ENCODE data around the gene SYNPO.

SYNPO gene

DNA sequence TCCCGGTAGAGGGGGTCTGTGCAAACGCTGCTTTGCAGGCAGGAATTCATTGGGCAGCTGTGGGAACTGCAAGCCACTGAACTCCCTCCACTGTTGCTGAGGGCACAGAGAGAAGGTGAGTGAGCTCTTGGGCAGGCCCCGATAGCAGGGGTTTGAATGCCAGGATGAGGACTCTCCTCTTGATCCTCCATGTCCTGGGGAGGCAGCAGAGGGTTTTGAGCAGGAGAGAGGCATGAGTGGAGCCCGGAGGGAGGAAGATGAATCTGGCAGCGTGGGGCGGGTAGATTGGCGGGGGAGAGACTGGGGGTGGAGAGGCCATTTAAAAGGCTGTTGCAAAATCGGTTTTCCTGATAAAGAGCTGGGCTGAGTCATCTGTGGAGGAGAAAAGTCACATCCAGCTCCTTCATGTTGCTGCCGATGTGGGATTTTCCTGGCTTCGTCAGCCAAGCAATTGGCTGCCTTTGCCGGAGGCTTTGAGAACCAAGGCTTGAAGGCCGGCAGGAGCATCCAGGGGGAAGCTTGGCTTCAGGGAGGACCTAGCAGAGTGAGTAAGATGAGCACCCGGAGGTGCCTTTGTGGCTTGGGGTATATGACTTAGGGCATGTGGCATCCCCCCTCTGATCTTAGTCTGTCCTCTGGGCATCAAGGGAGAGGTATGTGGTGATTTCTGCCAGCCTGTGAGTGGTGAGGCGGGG, at the start of gene SYNPO:
Gene SYNPO (plus strand): TSS at position 350 of the 695 bp plus-strand sequence. CDS start 7,616 bp downstream, outside the sequence.
- no peak within 1 kb of the TSS for H2AFZ ChIP-seq (ENCODE audit: low read length)
- no peaks in the 10 kb centered on the region for H3K9me2 ChIP-seq (ENCODE audit: low read depth, low read length)
- no peak within 1 kb of the TSS for H3K4me3 ChIP-seq (ENCODE audit: low read depth, low read length, poor library complexity, severe bottlenecking)
- H3K9ac ChIP-seq (ENCODE audit: low read length), result no peak within 1 kb of the TSS
- no peaks in the 10 kb centered on the region for H3K9me3 ChIP-seq (ENCODE audit: low read length)
- no peak within 1 kb of the TSS for H3K27ac ChIP-seq (ENCODE audit: low read depth, low read length, poor library complexity, severe bottlenecking)
- no peaks in the 10 kb centered on the region for H3K79me2 ChIP-seq (ENCODE audit: insufficient read depth, low read length)
- H4K20me1 ChIP-seq (ENCODE audit: insufficient read depth, low read length), result no peaks in the 10 kb centered on the region
- H3K36me3 ChIP-seq (ENCODE audit: insufficient read depth, low read length), result no peaks in the 10 kb centered on the region
- no peak for TF ChIP-seq CTCF (IDR thresholded peaks at IDR 0.05; ENCODE audit: low read length)
- no peak for TF ChIP-seq EZH2 (IDR thresholded peaks at IDR 0.05; ENCODE audit: borderline replicate concordance, low read length)
- 0 out of 2 replicates have a peak, but pooled peaks cover 5% of the 10 kb centered on the region for H3K27me3 ChIP-seq (ENCODE audit: insufficient read depth, low read length)
- no peak within 1 kb of the TSS for H3K4me2 ChIP-seq (ENCODE audit: low read length)
- H3K4me1 ChIP-seq (ENCODE audit: insufficient read depth, low read length, severe bottlenecking), result no peaks in the 10 kb centered on the region
- H3F3A ChIP-seq (ENCODE audit: insufficient read depth, low read length), result no peaks in the 10 kb centered on the region

GRCh38 chr5:150590979-150591695, 49.3 kb upstream of the SYNPO start:
- Histone ChIP-seq H4K20me1 (ENCODE audit: insufficient read depth, low read length) (no peaks in the 10 kb centered on the region), H3K9ac (ENCODE audit: low read length) (no peak overlapping the region), H3K9me2 (ENCODE audit: low read depth, low read length) (no peaks in the 10 kb centered on the region), H3K36me3 (ENCODE audit: insufficient read depth, low read length) (no peaks in the 10 kb centered on the region), H3K4me1 (ENCODE audit: insufficient read depth, low read length, severe bottlenecking) (no peaks in the 10 kb centered on the region), H3K4me3 (ENCODE audit: low read depth, low read length, poor library complexity, severe bottlenecking) (no peak overlapping the region), H3K9me3 (ENCODE audit: low read length) (no peaks in the 10 kb centered on the region), H3K27ac (ENCODE audit: low read depth, low read length, poor library complexity, severe bottlenecking) (no peak overlapping the region), H3K79me2 (ENCODE audit: insufficient read depth, low read length) (no peaks in the 10 kb centered on the region), H3K4me2 (ENCODE audit: low read length) (no peak overlapping the region), H3F3A (ENCODE audit: insufficient read depth, low read length) (no peaks in the 10 kb centered on the region), H2AFZ (ENCODE audit: low read length) (no peak overlapping the region), H3K27me3 (ENCODE audit: insufficient read depth, low read length) (no peaks in the 10 kb centered on the region)
- TF ChIP-seq CTCF (IDR thresholded peaks at IDR 0.05; ENCODE audit: low read length), result no peak
- TF ChIP-seq EZH2 (IDR thresholded peaks at IDR 0.05; ENCODE audit: borderline replicate concordance, low read length), result no peak

GRCh38 chr5:150593593-150593992, 46.9 kb upstream of the SYNPO start:
- no peak overlapping the region for H3K27ac ChIP-seq (ENCODE audit: low read depth, low read length, poor library complexity, severe bottlenecking)
- no peaks in the 10 kb centered on the region for H3K4me1 ChIP-seq (ENCODE audit: insufficient read depth, low read length, severe bottlenecking)
- H3K9me3 ChIP-seq (ENCODE audit: low read length), result no peaks in the 10 kb centered on the region
- no peaks in the 10 kb centered on the region for H3K9me2 ChIP-seq (ENCODE audit: low read depth, low read length)
- no peaks in the 10 kb centered on the region for H4K20me1 ChIP-seq (ENCODE audit: insufficient read depth, low read length)
- no peak overlapping the region for H2AFZ ChIP-seq (ENCODE audit: low read length)
- H3F3A ChIP-seq (ENCODE audit: insufficient read depth, low read length), result no peaks in the 10 kb centered on the region
- no peaks in the 10 kb centered on the region for H3K27me3 ChIP-seq (ENCODE audit: insufficient read depth, low read length)
- no peaks in the 10 kb centered on the region for H3K36me3 ChIP-seq (ENCODE audit: insufficient read depth, low read length)
- no peaks in the 10 kb centered on the region for H3K79me2 ChIP-seq (ENCODE audit: insufficient read depth, low read length)
- no peak overlapping the region for H3K4me2 ChIP-seq (ENCODE audit: low read length)
- no peak overlapping the region for H3K4me3 ChIP-seq (ENCODE audit: low read depth, low read length, poor library complexity, severe bottlenecking)
- TF ChIP-seq CTCF (IDR thresholded peaks at IDR 0.05; ENCODE audit: low read length) (no peak), EZH2 (IDR thresholded peaks at IDR 0.05; ENCODE audit: borderline replicate concordance, low read length) (no peak)
- H3K9ac ChIP-seq (ENCODE audit: low read length), result no peak overlapping the region

Data from OCI-LY1 (cell line).